ENCODE data around the gene FLT4.
"Not testable (repeated sequence)": the region's sequence is repeated elsewhere in the genome, so short reads cannot be mapped to it uniquely, and the experiment has no call there.

FLT4 gene

GRCh38 chr5:180670586-180671359 lies 21.4 kb upstream of the FLT4 start:
- DNase-seq (ENCODE audit: low read depth, low spot score) = peak; percentile 38

GRCh38 chr5:180670157-180670556 lies 20.8 kb upstream of the FLT4 start:
- DNase-seq (ENCODE audit: low read depth, low spot score) = no peak

- DNase-seq (ENCODE audit: low read depth, low spot score) = no peak
Measured at GRCh38 chr5:180669661-180670060, 20.3 kb upstream of the FLT4 start.

GRCh38 chr5:180668835-180669596 lies 19.6 kb upstream of the FLT4 start:
- no peak for DNase-seq (ENCODE audit: low read depth, low spot score)

GRCh38 chr5:180666812-180667211 lies 17.4 kb upstream of the FLT4 start:
- DNase-seq (ENCODE audit: low read depth, low spot score) = no peak

GRCh38 chr5:180665682-180666404 lies 16.4 kb upstream of the FLT4 start:
- DNase-seq (ENCODE audit: low read depth, low spot score) = no peak

GRCh38 chr5:180658774-180659564 lies 9.6 kb upstream of the FLT4 start:
- DNase-seq (ENCODE audit: low read depth, low spot score) = no peak

GRCh38 chr5:180655243-180655642 lies 5.8 kb upstream of the FLT4 start:
- not testable (repeated sequence) for DNase-seq (ENCODE audit: low read depth, low spot score)

- DNase-seq (ENCODE audit: low read depth, low spot score) = no peak
Measured at GRCh38 chr5:180652771-180653170, 3.4 kb upstream of the FLT4 start.

- DNase-seq (ENCODE audit: low read depth, low spot score) = no peak
Measured at GRCh38 chr5:180652346-180652745, 2.9 kb upstream of the FLT4 start.

GRCh38 chr5:180648658-180649296 lies 623 bp downstream of the FLT4 start:
- no peak for DNase-seq (ENCODE audit: low read depth, low spot score)

GRCh38 chr5:180647941-180648500 lies 1.4 kb downstream of the FLT4 start:
- no peak for DNase-seq (ENCODE audit: low read depth, low spot score)

- no peak for DNase-seq (ENCODE audit: low read depth, low spot score)
Measured at GRCh38 chr5:180647465-180647864, 1.9 kb downstream of the FLT4 start.

- DNase-seq (ENCODE audit: low read depth, low spot score) = no peak
Measured at GRCh38 chr5:180646963-180647305, 2.5 kb downstream of the FLT4 start.

GRCh38 chr5:180646289-180646962 lies 3.0 kb downstream of the FLT4 start:
- DNase-seq (ENCODE audit: low read depth, low spot score) = no peak

- no peak for DNase-seq (ENCODE audit: low read depth, low spot score)
Measured at GRCh38 chr5:180645274-180646204, 3.9 kb downstream of the FLT4 start.

- no peak for DNase-seq (ENCODE audit: low read depth, low spot score)
Measured at GRCh38 chr5:180644825-180645273, 4.6 kb downstream of the FLT4 start.

- DNase-seq (ENCODE audit: low read depth, low spot score) = no peak
Measured at GRCh38 chr5:180644129-180644824, 5.1 kb downstream of the FLT4 start.
